HG03520 (cell line): ENCODE data around the gene EEPD1.

Source experiments
- ATAC-seq: cut with Tn5 transposase; IDR thresholded peaks from one replicate; pipeline ENCODE4 v1.9.1; 2021; ENCODE audit warnings: mild to moderate bottlenecking, moderate library complexity; ENCODE audit not compliant: unreplicated experiment

The EEPD1 gene

DNA sequence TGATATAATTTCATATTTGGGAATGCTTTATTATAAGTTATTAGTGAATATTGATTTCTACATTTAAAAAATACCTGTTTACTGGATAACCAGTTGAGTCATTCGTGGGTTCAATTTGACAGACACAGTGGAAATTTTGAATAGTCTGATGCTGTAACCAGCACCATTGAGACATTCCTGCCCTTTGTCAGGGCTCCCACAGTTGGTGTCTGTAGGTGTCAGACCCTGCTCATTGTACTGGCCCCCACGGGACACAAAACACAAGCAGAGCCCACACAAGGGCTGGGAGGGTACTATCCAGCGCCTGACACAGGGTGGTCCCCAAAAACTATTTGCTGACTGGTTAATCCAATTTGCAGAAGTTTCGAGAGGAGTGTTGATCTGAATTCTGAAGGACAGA is 35.9 kb downstream of the EEPD1 start:
- ATAC-seq: no peak

DNA sequence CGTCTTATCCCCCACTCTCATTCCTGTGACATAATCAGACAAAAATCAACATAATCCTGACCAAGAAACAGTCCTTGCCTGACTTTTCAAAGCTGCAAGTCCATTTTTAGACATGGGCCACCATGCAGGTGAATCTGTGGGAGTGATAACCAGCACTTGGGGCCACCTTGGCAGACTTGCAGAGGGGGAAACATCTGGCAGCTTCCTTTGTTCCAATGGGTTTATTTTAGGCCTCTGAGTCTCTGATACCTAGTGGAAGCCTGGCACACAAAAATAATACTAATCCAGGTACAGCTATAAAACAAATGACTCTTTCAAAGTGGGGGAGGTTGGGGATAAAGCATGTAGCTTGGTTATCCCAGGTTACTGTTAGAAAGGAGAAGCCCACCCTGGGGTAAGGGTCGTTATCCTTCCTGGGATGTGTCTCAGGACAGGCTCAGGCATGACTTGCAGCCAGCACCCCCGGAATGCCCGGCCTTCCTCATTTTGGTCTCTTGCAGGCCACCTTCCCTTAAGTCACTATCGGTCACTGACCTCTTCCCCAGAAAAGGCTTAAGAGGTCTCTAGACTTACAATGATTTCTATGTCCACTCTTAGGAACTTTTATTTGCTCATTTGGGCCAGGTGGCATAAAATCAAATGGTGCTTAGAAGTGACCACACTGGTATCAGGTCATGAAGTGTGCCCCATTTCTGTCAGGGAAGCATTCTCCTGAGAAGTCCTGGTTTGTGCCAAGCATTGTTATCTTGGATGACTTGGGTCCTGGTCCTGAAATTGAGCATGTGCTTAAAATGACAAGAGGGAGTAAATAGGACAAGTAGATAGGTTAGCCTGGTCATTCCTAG is 37.6 kb downstream of the EEPD1 start:
- no peak for ATAC-seq

GRCh38 chr7:36191292-36191920 is 38.4 kb downstream of the EEPD1 start:
- no peak for ATAC-seq

- ATAC-seq: no peak
Measured at GRCh38 chr7:36192053-36192824, 39.2 kb downstream of the EEPD1 start.

GRCh38 chr7:36192877-36193276 is 39.8 kb downstream of the EEPD1 start:
- ATAC-seq: no peak

- ATAC-seq: no peak
Measured at GRCh38 chr7:36198854-36199266, 45.8 kb downstream of the EEPD1 start.

- ATAC-seq: no peak
Measured at GRCh38 chr7:36199329-36199728, 46.3 kb downstream of the EEPD1 start.

- no peak for ATAC-seq
Measured at GRCh38 chr7:36201122-36201723, 48.2 kb downstream of the EEPD1 start.

DNA sequence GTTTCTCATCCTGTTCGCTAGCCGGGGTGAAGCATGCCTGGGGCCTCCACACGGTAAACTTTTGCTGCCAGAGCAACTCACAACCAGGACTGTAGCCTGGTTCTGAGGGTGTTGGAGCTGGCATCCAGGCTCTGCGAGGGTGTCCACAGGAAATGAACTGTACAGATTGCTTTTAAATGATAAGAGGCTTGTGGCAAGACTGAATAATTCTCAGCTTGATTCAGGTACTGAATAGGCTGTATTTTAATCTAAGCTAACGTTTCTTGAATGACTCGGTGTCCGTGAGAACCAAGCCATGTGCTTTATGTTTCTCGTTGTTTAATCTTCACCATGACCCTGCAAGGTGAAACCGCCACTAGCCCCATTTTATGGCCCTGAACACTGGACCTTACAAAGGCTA is 49.3 kb downstream of the EEPD1 start:
- no peak for ATAC-seq

GRCh38 chr7:36203071-36203790 is 50.2 kb downstream of the EEPD1 start:
- ATAC-seq: no peak

GRCh38 chr7:36204044-36204663 is 51.1 kb downstream of the EEPD1 start:
- ATAC-seq: no peak

GRCh38 chr7:36204929-36205635 is 52.0 kb downstream of the EEPD1 start:
- ATAC-seq: no peak

GRCh38 chr7:36205803-36206202 is 52.7 kb downstream of the EEPD1 start:
- ATAC-seq: no peak

- ATAC-seq: no peak
Measured at GRCh38 chr7:36207451-36208291, 54.6 kb downstream of the EEPD1 start.

- no peak for ATAC-seq
Measured at GRCh38 chr7:36208426-36208825, 55.4 kb downstream of the EEPD1 start.

GRCh38 chr7:36208997-36209813 is 56.2 kb downstream of the EEPD1 start:
- no peak for ATAC-seq

- ATAC-seq: no peak
Measured at GRCh38 chr7:36209814-36210183, 56.7 kb downstream of the EEPD1 start.
